GM18507 (cell line): ENCODE results near the gene PLA2G4A.

Experiments used
- DNase-seq: peaks from one replicate; pipeline ENCODE4 v3.0.0; 2011; ENCODE audit warnings: low read depth; ENCODE audit not compliant: insufficient read length; ENCODE audit errors: extremely low spot score
- FAIRE-seq: peaks from 2 replicates; lab custom pipeline; 2011; peaks lifted over from hg19 to GRCh38; lab: Jason Lieb, UNC

PLA2G4A gene

DNA sequence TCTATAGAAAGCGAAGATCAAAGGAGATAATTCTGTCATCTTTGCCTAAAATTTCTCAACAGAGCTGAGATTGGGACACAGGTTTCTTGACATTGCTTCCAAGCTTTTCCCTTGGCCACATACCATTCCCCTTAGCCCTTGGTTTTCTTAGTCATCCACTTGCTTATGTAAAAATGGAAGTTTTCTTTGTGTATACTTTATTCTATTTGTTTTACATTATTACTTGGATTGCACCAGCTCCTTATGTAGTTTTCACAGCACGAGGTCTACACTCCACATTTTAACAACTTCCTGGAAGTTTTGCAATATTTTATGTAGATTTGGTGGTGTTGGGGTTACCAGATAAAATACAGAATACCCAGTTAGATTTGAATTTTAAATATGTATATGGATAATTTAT, 129.8 kb downstream of the PLA2G4A start:
- FAIRE-seq: no peak
- DNase-seq: no peak

DNA sequence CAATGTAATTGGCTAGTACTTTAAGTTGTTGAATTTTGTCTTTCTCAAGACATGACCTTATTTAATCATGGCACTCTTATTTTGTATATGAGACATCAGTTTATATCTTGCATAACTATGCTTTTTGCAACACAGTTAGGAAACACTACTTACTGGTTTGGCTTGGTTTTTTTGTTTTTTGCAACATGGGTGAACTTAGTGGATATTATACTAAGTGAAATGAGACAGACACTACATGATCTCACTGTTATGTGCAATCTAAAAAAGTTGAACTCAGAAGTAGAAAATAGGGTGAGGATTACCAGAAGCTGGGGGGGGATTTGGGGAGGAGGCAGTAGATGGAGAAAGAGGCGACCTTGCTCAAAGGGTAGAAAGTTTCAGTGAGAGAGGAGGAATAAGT, 132.1 kb downstream of the PLA2G4A start:
- FAIRE-seq: no peak
- DNase-seq: no peak

- DNase-seq (no peak), FAIRE-seq (no peak)
Observed at GRCh38 chr1:186965847-186966246, 137.1 kb downstream of the PLA2G4A start.

DNA sequence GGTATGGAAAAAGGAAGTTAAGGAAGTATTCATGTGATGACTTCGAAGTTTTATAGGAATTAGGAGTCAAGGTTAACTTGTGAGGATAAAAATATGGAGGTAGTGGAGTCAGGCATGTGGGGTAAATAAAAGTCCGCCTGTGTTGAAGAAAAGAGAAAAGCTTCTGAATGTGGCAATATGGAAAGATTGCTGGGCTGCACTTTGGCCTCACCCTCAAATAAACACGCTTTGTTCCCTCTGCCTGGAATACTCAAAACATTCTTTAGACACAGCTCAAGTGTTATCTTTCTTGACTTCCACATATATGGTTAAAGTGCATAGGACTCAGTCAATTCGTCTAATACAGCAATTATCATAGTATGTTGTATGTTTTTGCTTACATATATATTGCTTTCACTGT, 137.7 kb downstream of the PLA2G4A start:
- FAIRE-seq (no peak), DNase-seq (no peak)

GRCh38 chr1:186967656-186968394, 139.1 kb downstream of the PLA2G4A start:
- FAIRE-seq (no peak), DNase-seq (no peak)

DNA sequence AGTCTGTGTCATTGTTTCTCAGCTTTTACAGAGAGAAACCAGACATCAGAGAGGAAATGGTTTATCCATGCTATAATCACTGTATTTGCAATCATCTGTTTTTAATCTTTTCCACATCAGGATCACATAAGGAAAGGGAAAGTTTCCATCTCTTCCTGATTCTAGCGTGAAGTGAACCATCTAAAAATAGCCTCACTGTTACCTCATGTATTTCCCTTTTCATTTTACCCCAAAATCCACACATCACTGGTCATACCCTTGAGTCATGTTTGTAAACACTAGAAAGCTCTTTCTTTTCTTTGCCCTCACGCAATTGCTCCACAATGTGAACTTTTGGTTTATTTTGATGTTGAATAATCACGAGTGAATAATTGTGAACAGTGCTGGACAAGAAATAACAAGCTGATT, 146.0 kb downstream of the PLA2G4A start:
- FAIRE-seq (no peak), DNase-seq (no peak)

DNA sequence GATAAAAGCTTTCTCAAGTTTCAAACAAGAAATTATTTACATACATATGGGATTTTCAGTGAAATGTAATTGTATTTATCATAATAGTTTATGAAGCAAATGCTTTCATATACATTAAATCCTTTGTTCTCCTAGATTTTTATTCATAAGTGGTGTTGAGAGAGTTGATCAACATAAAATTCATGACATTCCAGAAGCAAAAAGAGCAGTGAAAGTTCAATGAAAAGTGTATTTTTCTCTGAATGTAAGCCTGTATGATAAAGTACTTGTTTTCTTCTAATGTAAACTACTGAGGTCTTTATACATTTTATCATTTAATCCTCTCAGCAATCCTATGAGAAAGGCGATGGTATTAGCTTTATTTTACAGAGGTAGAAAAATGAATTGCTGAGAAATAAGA, 146.5 kb downstream of the PLA2G4A start:
- no peak for DNase-seq
- FAIRE-seq: no peak

DNA sequence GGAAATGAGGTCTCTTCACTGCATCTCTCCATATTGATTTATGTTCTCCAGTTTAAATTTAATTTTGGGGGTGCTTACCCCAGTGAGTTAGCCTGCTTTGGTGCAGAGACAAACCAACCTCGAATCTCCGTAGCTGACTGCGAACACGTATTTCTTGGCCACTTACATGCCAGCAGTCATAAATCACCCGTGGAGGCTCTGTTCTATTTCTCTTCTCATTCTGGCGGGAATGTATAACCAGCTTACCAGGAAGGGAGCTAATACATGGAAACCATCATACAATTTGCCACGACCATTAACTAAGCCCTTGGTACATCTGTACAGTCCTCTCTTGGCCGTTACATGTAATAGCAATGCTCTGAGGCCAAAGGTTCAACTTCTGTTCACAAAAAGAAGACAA, 148.0 kb downstream of the PLA2G4A start:
- DNase-seq (no peak), FAIRE-seq (no peak)

- FAIRE-seq (no peak), DNase-seq (no peak)
Observed at GRCh38 chr1:186977266-186977957, 148.7 kb downstream of the PLA2G4A start.

- FAIRE-seq: peak; percentile 61
- DNase-seq: no peak
Observed at GRCh38 chr1:186978596-186979556, 150.1 kb downstream of the PLA2G4A start.

GRCh38 chr1:186980400-186980799, 151.7 kb downstream of the PLA2G4A start:
- FAIRE-seq: no peak
- DNase-seq: no peak

- no peak for FAIRE-seq
Observed at GRCh38 chr1:186982116-186982515, 153.4 kb downstream of the PLA2G4A start.

GRCh38 chr1:186983327-186983726, 154.6 kb downstream of the PLA2G4A start:
- DNase-seq (no peak), FAIRE-seq (no peak)

More at GRCh38 chr1:186982116-186982515, 153.4 kb downstream of the PLA2G4A start:
- DNase-seq: no peak

DNA sequence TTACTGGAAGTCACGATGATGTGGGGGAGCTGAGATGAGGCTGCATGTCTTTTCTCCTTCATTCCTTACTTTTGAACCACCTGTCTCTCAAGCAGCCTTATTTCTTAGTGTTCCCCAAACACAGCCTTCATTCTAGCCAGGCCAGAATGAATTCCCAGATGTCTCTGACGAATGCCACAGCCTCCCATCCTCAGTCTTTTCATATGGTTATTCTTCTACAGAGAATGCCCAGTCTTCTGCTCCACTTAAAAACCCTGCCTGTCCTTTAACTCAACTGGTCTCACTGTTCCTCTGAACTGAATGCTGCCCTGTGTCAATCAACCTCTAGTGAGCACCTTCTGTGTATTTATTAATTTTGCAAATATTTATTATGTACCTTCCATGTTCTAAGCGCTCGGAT, 156.2 kb downstream of the PLA2G4A start:
- no peak for DNase-seq
- no peak for FAIRE-seq

- FAIRE-seq (peak; percentile 90), DNase-seq (peak; percentile 3)
Observed at GRCh38 chr1:186985889-186986491, 157.2 kb downstream of the PLA2G4A start.

GRCh38 chr1:186987065-186987464, 158.3 kb downstream of the PLA2G4A start:
- FAIRE-seq (no peak), DNase-seq (no peak)

- no peak for FAIRE-seq
- no peak for DNase-seq
Observed at GRCh38 chr1:186987769-186988168, 159.0 kb downstream of the PLA2G4A start.

- DNase-seq (no peak), FAIRE-seq (no peak)
Observed at GRCh38 chr1:186993996-186994395, 165.2 kb downstream of the PLA2G4A start.

GRCh38 chr1:186994897-186995296, 166.1 kb downstream of the PLA2G4A start:
- DNase-seq (no peak), FAIRE-seq (peak; percentile 24)

- no peak for FAIRE-seq
Observed at GRCh38 chr1:186996816-186997215, 168.1 kb downstream of the PLA2G4A start.

More at GRCh38 chr1:186996816-186997215, 168.1 kb downstream of the PLA2G4A start:
- DNase-seq: no peak
